HG03175 (cell line): ENCODE results near the gene BRPF1.

Experiments used
- ATAC-seq: cut with Tn5 transposase; IDR thresholded peaks from one replicate; pipeline ENCODE4 v1.9.1; 2021; ENCODE audit warnings: mild to moderate bottlenecking, moderate library complexity; ENCODE audit not compliant: unreplicated experiment

Gene BRPF1

GRCh38 chr3:9703240-9703639, 28.3 kb upstream of the BRPF1 start:
- ATAC-seq, result no peak

- no peak for ATAC-seq
Observed at GRCh38 chr3:9703736-9704346, 27.7 kb upstream of the BRPF1 start, which contains the start of gene CPNE9. Gene CPNE9 (plus strand): TSS chr3:9703833. CDS start chr3:9703997, 164 bp downstream.

GRCh38 chr3:9704347-9705322, 26.9 kb upstream of the BRPF1 start:
- ATAC-seq, result no peak

GRCh38 chr3:9710174-9710739, 21.3 kb upstream of the BRPF1 start:
- ATAC-seq, result no peak

GRCh38 chr3:9712415-9712814, 19.1 kb upstream of the BRPF1 start:
- ATAC-seq, result no peak

GRCh38 chr3:9713142-9713541, 18.4 kb upstream of the BRPF1 start:
- ATAC-seq, result no peak

GRCh38 chr3:9715136-9715535, 16.4 kb upstream of the BRPF1 start:
- no peak for ATAC-seq

GRCh38 chr3:9715764-9716437, 15.6 kb upstream of the BRPF1 start:
- ATAC-seq, result no peak

GRCh38 chr3:9716801-9717555, 14.6 kb upstream of the BRPF1 start:
- no peak for ATAC-seq

GRCh38 chr3:9717563-9717962, 14.0 kb upstream of the BRPF1 start:
- no peak for ATAC-seq

GRCh38 chr3:9718118-9718517, 13.4 kb upstream of the BRPF1 start:
- ATAC-seq, result no peak

GRCh38 chr3:9721015-9721699, 10.4 kb upstream of the BRPF1 start:
- no peak for ATAC-seq

- no peak for ATAC-seq
Observed at GRCh38 chr3:9721700-9722060, 9.9 kb upstream of the BRPF1 start.

- ATAC-seq, result no peak
Observed at GRCh38 chr3:9725775-9726515, 5.6 kb upstream of the BRPF1 start.

- peak; percentile 27 for ATAC-seq
Observed at GRCh38 chr3:9727041-9727595, 4.4 kb upstream of the BRPF1 start.

GRCh38 chr3:9727743-9728142, 3.8 kb upstream of the BRPF1 start:
- no peak for ATAC-seq

- ATAC-seq, result no peak
Observed at GRCh38 chr3:9729419-9729818, 2.1 kb upstream of the BRPF1 start.

GRCh38 chr3:9730657-9731205, 804 bp upstream of the BRPF1 start:
- ATAC-seq, result peak; percentile 40
